NOMO-1 treated with DMSO at 0.1 percent for 48 hours (cell line): ENCODE results near the gene RACK1.

Source experiments
- DNase-seq: peaks from one replicate; lab custom pipeline; 2025; ENCODE audit not compliant: unreplicated experiment; lab: John Stamatoyannopoulos, UW

The RACK1 gene

DNA sequence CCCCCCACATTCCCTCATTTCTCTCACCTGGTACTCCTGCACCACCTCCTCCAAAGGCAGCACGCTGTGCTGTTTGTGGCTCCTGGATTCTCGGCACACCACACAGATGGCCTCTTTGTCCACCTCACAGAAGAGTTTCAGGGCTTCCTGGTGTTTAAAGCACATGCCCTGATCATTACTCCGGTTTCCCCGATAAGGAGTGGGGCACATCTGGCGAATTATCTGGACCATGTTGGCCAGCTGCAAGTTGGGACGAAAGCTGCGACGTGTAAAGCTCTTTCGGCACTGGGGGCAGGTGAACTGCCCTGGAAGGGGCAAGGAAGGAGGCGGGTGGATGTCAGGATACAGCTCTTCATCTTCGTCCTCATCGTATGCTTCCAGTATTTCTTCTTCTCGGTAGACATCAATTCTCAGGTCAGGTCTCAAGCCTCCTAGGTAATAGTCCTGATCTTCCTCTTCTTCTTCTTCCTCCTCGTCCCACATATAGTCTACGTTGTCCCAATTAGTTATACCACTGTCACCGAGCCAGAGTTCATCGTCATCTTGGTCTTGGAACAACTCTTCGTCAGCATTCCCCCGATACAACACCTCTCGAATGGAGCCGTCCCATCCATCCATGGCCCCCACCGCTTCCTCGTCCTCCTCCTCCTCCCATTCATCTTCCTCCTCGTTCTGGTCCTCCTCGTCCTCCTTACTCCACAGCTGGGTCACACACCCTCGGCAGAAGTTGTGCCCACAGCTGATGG, 16.4 kb upstream of the RACK1 start:
- DNase-seq: no peak

DNA sequence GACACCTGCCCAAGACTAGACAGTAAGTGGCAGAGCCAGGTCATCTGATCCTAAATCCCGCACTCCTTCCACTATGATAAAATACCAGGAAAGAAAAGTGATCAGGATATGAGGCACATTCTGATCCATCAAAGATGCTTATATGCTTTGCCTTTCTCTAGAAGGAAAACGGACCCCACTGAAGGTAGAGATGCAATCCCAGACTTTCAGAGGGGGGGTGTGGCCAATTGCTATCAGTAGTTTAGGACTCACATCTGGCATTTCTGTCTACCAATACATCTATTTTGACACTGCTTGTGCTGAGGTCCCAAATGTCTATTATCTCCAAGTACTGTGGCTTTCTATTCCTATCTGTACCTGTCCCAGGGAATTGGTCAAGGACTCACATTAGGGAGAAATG, 15.6 kb upstream of the RACK1 start:
- no peak for DNase-seq

DNA sequence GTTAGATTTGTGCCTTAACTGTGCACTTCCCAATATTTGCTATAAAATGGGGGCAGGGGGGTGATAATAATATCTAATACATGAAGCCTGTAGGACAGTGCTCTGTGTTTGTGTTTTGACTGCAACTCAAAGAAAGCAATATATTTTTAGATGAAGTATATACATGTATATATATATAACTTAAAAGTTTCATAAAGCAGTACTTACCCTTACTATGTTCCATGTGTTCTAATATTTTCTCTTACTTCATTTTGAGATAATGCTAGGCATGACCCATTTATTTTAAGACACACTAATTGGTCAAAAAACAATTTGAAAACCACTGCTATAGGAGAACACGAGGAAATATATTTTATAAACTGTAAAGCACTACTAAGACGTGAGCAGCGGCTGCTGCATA, 14.9 kb upstream of the RACK1 start:
- DNase-seq: no peak

DNA sequence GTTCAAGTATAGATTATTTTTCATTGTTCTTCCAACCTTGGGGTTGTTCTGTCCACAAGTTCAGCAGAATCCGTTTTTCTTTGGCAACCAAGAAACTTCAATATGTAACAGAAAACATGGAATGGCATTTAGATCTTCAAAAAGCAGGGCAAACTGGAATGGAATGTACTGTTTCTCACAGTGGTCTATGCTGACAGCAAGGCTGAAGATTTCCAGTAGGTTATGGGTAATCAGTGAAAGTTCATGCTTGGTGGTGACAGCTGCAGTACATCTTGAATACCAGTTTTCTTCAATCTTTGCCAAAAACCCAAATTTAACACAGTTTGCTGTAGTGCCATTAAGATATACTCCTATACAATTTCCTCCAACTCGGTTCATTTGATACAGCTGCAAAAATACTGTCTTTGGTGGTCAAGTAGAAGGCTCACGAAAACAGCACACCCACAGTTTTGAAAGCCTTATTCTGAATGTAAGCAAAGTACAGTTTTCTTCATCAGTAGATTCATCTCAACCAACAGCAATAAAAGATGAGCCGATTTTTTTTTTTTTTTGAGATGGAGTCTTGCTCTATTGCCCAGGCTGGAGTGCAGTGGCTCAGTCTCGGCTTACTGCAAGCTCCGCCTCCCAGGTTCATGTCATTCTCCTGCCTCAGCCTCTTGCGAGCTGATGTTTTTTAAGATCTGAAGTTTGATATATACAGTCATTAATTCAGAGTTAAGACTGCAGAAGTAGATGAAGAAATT, 12.3 kb upstream of the RACK1 start:
- no peak for DNase-seq

DNA sequence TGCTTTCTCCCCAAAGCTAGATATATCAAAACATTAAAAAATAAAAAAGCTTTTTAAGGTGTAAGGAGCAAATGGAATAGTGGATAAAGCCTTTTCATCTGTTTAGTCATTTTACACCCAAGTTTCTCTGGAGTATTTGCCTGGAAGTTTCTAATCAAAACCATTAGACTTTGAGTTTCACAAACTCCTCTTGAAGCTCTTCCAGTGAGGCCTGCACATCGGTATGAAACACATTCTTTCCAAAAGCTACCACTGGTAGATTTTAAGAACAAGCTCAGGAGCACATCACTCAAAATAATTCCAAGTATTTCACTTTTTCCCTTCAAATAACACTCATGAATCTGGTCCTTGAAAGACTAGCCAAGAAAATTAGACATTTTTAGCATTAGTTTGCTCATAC, 11.6 kb upstream of the RACK1 start:
- DNase-seq: no peak

DNA sequence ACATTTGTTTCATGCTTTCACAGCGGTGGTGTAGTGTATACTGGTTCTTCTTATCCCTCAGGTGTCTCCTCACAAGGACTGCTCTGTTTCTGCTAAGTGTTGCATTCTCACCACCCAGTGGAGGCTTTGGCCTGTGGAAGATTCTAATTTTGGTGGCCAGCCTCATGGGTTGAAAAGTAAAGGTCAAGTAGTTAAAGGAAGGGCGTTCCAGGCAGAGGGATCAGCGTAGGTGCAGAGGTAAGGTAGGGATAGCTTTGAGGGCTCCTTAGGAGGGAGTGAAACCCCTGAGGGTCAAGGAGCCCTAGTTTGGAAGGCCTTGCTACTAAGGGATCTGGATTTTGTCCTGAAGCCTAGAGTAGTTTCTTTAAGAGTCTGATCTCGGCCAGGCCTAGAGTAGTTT, 4.6 kb upstream of the RACK1 start:
- no peak for DNase-seq

DNA sequence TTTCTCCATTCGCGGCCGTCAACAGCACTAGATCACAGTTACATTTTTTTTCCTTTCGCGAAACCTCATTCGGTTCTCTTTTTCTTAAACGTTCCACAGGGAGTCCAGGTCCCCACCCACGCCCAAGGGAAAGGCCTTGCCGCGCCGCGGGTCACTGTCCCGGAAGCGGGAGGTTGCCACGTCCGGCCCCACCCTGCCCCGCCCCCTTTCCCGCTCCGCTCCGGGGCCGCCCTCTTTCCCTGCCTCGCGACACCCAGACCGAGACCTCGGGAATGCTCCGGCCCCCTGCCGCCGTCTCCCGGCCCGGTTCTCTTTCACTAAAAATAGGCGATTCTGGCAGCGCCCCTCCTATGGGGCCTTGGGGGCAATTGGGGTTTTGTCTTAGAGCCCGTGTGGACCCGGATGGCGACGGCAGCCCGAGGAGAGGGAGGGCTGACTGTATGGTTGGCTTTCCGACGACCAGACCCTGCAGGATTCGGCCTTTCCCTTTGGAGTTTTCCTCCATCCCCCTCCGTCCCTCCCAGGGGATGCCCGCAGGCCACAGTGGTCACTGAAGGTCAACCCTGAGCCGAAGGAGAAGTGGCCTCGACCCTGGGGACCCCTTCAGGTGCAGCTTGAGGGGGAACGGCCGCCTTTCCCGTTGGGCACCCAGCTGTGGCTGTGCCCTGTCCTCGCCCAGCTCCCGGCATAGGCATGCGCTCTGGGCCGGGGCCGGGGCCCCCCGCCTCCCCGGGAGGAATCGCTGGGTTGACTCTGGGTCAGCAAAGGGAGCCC, 2.8 kb upstream of the RACK1 start:
- DNase-seq: no peak

DNA sequence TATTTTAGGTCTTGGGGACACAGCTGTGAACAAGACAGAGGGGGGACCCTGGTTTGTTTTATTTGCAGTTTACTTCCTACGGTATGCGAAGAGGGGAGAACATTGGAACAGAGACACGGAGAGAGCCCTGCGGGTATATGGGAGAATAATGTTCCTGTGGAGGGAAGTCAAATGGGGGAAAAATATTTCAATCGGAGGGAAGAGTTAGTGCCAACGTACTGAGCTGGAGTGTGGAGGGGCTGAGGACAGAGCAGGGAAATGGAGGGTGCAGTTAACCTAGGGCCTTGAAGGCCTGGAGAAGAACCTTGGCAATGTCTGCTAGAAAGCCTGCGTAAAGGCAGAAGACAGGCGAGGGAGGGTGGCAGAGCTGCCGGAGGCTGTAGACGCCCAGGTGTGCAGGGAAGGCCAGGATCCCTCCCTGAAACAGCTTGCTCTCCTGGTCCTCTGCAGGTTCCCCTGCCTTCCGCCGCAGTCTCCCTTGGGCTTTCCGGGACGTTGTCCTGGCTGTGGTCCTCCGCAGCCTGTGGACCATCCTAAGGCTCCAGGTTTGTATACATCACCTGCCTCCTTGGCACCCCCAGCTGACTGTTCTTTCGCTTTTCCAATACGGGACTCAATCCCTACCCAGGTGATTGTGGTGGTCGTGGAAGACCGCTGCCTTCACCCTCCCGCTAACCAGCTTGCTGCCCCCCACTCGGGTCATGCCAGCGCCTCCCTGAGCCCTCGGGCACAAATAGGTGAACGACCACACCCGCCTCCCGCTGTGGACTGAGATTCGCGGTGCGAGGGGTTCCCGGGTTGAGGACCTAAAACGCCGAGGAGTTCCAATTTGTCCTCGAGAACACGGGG, 1.9 kb upstream of the RACK1 start:
- no peak for DNase-seq

DNA sequence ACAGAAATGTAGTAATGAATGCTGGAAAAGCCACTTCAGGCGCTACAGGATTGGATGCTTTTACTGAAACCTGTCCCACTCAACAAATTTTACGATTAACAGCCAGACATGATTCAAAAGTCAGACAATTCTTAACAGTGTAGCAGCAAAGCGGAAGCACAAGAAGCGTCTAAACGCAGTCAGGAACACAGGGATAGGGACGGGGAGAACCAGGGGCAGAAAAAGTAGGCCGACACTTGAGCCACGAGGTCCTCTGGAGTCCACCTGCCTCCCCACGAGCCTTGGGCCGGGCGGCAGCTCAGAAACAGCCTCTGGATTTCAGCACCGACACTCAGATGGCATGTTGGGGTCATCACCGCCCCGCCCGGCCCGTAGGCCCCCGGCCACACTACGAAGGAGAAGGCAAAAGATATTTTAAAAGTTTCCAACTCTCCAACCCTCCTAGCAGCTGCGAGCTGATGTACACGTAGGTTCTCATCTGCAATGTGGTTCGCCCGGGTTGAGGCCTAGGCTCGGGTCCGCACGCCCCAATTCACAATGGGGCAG, 615 bp downstream of the RACK1 start:
- no peak for DNase-seq

DNA sequence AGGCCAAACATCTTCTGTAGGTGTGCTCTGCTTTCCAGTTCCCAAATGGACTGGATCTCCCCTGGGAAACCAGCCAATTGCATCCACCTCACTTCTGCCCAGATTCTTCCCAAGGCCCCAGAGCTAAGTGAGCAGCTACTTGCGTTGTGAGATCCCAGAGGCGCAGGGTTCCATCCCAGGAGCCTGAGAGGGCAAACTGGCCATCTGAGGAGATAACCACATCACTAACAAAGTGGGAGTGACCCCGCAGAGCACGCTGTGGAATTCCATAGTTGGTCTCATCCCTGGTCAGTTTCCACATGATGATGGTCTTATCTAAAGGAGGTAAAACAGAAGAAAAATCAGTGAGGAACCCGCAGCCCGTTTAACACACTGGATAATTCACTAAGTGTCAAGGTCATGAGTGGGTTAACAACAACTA, 1.7 kb downstream of the RACK1 start:
- DNase-seq: no peak

DNA sequence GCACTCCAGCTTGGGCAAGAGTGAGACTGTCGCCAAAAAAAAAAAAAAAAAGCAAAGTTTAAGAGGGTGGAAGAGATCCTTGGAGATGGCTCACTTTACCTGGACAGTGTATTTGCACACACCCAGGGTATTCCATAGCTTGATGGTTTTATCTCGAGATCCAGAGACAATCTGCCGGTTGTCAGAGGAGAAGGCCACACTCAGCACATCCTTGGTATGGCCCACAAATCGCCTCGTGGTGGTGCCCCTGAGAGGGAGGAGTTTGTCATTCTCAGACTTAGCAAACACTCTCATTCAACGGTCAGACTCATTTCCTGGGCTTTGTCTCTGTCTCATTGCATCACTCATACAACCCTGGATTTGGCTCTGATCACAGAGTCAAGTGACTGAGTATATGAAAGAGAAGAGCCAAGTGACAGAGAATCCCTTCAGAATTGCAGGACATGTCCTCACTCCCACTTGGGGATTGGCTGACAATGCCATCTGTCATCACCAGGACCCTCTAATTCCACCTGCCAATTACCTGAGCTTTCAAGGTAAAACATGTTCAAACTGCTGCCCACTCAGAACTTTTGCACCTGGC, 2.2 kb downstream of the RACK1 start:
- DNase-seq: no peak

DNA sequence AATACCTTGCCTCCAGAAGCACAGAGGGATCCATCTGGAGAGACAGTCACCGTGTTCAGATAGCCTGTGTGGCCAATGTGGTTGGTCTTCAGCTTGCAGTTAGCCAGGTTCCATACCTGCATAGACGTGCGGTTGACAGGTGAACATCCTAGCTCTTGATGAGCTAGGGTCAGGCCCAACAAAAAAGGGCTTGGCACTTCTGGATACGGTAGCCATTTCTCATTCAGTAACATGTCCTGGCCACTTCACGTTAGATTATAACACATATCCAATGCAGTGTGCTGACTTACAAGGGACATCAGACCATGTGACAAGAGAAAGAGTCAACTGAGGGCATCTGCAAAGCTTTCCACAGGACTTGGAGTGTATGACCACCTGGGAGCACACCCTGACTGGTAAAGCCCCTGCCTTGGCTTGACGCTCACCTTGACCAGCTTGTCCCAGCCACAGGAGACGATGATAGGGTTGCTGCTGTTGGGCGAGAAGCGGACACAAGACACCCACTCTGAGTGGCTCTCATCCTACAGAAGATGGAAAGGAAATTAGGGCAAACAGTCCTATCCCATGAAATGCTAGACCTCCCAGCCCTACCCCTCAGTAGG, 4.5 kb downstream of the RACK1 start:
- DNase-seq: no peak

DNA sequence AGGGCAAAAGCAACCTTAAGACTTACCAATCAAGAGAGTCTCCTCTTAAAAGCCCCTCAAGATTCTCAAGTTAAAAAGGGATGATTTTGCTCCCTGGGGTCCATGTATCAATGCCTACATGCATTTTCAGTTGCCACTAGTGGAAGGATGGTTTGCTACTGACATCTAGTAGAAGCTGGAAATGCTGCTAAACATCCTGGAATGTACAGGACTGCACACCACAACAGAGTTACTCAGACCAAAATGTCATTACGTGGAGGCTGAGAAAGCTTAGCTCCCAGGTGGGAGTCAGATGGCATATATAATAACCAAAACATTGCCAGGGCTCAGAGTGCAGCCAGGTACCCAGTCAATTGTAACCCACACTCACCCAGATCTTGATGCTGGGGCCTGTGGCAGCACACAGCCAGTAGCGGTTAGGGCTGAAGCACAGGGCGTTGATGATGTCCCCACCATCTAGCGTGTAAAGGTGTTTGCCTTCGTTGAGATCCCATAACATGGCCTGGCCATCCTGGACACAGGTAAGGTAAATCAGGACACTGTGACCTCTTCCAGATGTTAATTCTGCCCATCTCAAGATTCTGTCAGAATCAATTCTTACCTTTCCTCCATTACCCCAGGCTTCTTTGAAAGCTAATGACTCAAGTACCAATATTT, 5.8 kb downstream of the RACK1 start:
- no peak for DNase-seq

DNA sequence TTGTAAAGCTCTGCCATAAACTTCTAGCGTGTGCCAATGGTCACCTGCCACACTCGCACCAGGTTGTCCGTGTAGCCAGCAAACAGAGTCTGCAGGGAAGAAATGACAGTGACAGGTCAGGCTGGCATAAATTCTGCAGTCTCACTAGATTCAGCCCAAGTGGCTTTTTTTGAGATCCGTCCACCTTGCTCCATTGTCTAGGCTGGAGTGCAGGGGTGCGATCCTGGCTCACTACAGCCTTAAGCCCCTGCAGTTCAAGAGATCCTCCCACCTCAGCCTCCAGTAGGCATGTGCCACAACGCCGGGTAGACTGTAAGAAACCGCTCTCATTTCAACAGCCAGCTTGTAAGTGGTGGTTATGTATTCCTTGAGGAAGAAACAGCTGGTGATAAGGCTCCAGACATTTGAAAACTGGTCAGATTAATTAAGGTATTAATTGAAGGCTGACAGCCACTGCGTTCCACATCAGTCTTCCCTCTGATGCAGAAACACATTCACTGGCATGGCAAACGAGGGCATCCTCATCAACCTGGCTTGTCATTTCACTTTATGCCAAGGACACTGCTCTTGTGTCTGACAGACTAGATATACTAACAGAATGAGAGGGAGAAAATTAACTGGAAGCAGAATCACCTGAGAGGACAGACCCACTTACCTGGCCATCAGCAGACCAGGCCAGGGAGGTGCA, 6.6 kb downstream of the RACK1 start:
- no peak for DNase-seq

DNA sequence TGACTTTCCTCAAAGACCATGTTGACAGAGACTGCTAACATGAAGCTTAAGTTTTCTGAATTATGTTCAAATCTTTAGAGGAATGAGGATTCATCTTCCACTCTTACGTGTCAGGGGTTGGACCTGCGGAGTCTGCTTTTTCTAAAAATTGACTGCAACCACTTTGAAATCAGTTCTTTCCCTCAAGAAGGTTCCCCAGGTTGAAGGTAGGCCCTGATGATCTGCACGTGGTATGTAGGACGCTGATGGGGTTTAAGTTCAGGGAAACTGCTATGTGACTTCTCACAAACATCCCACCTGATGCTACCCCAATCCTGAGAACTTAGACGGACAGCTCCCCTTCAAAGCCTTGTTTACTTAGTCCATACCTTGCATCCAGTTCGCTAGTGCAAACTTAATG, 7.2 kb downstream of the RACK1 start:
- DNase-seq: no peak

DNA sequence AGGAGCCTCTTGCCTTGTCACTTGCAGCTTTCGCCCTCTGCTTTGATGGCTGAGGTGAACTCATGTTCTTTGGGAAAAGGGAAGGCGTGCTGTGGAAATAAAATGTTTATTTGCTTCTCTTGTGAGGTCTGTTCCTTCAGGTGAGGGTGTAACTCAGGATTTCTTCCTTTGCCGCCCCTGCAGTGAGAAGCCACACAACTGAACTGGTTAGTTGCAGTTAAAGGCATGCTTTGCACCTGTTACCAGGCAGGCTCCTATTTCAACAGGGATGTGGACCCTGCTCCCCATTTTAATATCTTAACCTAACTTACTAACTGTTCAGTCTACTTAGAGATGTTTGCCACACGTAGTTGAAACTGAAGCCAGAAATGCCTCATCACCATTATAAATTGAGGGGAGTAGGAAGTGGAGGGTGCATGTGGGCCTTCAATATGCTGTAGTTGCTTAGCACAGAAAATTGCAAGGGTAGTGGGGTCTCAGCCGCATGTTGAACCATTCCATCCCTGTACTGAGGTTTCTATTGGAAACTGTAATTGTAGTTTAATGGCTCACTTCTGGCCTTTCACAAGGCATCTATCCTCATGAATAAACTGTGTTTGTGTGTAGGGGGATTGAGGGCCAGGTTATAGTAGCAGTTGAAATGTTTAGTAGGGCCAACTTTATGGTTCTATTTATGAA, 7.9 kb downstream of the RACK1 start:
- no peak for DNase-seq

DNA sequence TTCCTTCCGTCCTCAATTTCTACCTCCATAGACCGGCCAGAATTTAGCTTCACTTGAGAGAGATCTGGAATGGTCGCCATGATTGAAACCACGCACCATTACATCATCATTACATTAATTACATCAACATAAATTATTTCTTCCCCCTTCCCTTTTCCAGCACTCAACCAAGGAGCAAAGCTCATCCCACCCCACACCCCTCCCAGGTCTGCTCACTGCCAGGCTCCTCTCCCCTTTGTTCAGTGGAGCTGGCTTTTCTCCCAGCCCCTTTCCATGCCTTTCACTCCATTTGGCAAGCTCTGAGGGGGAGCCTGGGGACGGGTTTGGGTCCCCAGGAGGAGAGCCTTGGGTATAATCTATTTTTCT, 8.4 kb downstream of the RACK1 start:
- no peak for DNase-seq
